PC-3 (cell line): ENCODE measurements around the gene PACRG. TPM values are rescaled to one million over a fixed set of nuclear protein-coding genes. Genes with fewer than 3 reads are reported as not detected.

Experiments
- ATAC-seq: fragments of 200-7000 bp; cut with Tn5 transposase; 2 replicates; pipeline ENCODE4 v1.9.1; 2020; ENCODE audit warnings: mild to moderate bottlenecking, moderate library complexity
- BruUV-seq: library from RNA; stranded (reverse); fragments of 400-500 nt; replicated peaks from 2 replicates; lab custom pipeline; 2021; lab: Mats Ljungman, UMichigan
- CTCF ChIA-PET: fragments of 300-600 bp; sonication (Branson Sonifier 250); formaldehyde crosslinking; loops from one replicate; lab custom pipeline; 2022; ENCODE audit warnings: antibody characterized with exemption; lab: Charles Lee
- POLR2A ChIA-PET: fragments of 300-600 bp; sonication (Branson Sonifier 250); formaldehyde crosslinking; loops from one replicate; lab custom pipeline; 2022; ENCODE audit warnings: antibody characterized with exemption; ENCODE audit not compliant: unreplicated experiment; lab: Charles Lee
- DNase-seq: peaks from one replicate; pipeline ENCODE4 v3.0.0-alpha.2; 2015
- H2AFZ ChIP-seq: fragments of 300-600 bp; sonication (generic); 2 replicates; pipeline ENCODE4 v1.6.0; 2016; ENCODE audit warnings: antibody characterized with exemption, low read length
- H3F3A ChIP-seq: fragments of 300-600 bp; sonication (generic); one replicate; pipeline ENCODE4 v1.6.0; 2017; ENCODE audit warnings: antibody characterized with exemption, low read length, control low read depth, mild to moderate bottlenecking; ENCODE audit not compliant: unreplicated experiment
- H3K27ac ChIP-seq: fragments of 300-600 bp; sonication (generic); 2 replicates; pipeline ENCODE4 v1.5.1; 2016; ENCODE audit warnings: mild to moderate bottlenecking, low read length
- H3K27me3 ChIP-seq: fragments of 300-600 bp; sonication (generic); 2 replicates; pipeline ENCODE4 v1.6.1; 2016; ENCODE audit warnings: low read length, mixed read lengths
- H3K36me3 ChIP-seq: fragments of 300-600 bp; sonication (generic); 2 replicates; pipeline ENCODE4 v1.6.1; 2016; ENCODE audit warnings: low read depth, mixed run types, low read length, mixed read lengths
- H3K4me1 ChIP-seq: fragments of 300-600 bp; sonication (generic); 2 replicates; pipeline ENCODE4 v1.5.1; 2016; ENCODE audit warnings: low read length; ENCODE audit not compliant: insufficient read depth
- H3K4me2 ChIP-seq: fragments of 300-600 bp; sonication (generic); 2 replicates; pipeline ENCODE4 v1.6.0; 2016; ENCODE audit warnings: low read length
- H3K4me3 ChIP-seq: fragments of 300-600 bp; sonication (generic); 2 replicates; pipeline ENCODE4 v1.5.1; 2016; ENCODE audit warnings: mild to moderate bottlenecking, low read length, mixed read lengths
- H3K79me2 ChIP-seq: fragments of 300-600 bp; sonication (generic); 2 replicates; pipeline ENCODE4 v1.6.1; 2017; ENCODE audit warnings: low read length, mixed read lengths
- H3K9ac ChIP-seq: fragments of 300-600 bp; sonication (generic); 2 replicates; pipeline ENCODE4 v1.6.0; 2016; ENCODE audit warnings: mild to moderate bottlenecking, low read length
- H3K9me2 ChIP-seq: fragments of 300-600 bp; sonication (generic); replicated peaks from 2 replicates; pipeline ENCODE4 v1.6.1; 2016; ENCODE audit warnings: mixed run types, low read length, mixed read lengths
- H3K9me3 ChIP-seq: fragments of 300-600 bp; sonication (generic); 2 replicates; pipeline ENCODE4 v1.6.1; 2016; ENCODE audit warnings: low read length, mixed read lengths
- H4K20me1 ChIP-seq: fragments of 300-600 bp; sonication (generic); 2 replicates; pipeline ENCODE4 v1.6.1; 2016; ENCODE audit warnings: low read length, mixed read lengths
- CTCF ChIP-seq: fragments of 300-600 bp; sonication (generic); conservative IDR thresholded peaks from 2 replicates; pipeline ENCODE4 v1.5.1; 2017; ENCODE audit warnings: antibody characterized with exemption, low read depth, mild to moderate bottlenecking, low read length
- EZH2 ChIP-seq: fragments of 300-600 bp; sonication (generic); IDR thresholded peaks from one replicate; pipeline ENCODE4 v1.6.1; 2017; ENCODE audit warnings: antibody characterized with exemption, mild to moderate bottlenecking, low read length; ENCODE audit not compliant: unreplicated experiment
- EZH2phosphoT487 ChIP-seq: fragments of 300-600 bp; sonication (generic); IDR thresholded peaks from 2 replicates; pipeline ENCODE4 v1.6.1; 2018; ENCODE audit warnings: mild to moderate bottlenecking, antibody characterized with exemption, low read length, borderline replicate concordance
- intact Hi-C: fragments of 100-400 bp; cut with micrococcal nuclease; formaldehyde crosslinking; loops from 2 replicates; pipeline ENCODE4 v1.9.0; 2023
- total RNA-seq: library from RNA; depleted of rRNA; stranded (reverse); fragments of >200 nt; gene quantifications from 2 replicates; pipeline ENCODE4 v1.2.3, GENCODE V29; 2014

Gene PACRG
- total RNA-seq, 1 experiment from 2014 or later = not detected

DNA sequence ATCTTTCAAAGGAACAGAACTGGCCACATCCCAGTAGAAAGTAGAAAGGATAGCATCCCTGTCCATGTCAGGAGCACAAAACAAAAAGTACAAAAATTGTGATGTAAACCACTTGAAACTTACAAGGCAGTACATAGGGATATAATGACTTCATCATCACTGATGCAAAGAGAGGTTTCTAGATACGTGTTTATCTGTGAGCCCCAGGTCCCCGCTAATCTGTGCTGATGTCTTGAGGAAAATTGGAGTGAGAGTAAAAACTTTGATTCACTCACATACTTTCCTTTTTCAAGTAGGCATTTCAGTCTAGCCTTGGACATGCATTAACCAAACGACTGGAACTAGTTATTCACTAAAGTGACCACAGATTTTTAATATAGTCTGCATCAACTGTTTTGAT, 470.1 kb downstream of the PACRG start:
- H3K9me3 ChIP-seq = no peaks in the 10 kb centered on the region
- CTCF ChIA-PET = no interaction called here
- no peaks in the 10 kb centered on the region for H3F3A ChIP-seq
- H3K4me3 ChIP-seq = no peak overlapping the region
- intact Hi-C loops = no loop called here
- no peak overlapping the region for H3K9ac ChIP-seq
- H3K4me1 ChIP-seq = no peaks in the 10 kb centered on the region
- DNase-seq (no peak), ATAC-seq (no peak)
- TF ChIP-seq CTCF (no peak), EZH2 (no peak), EZH2phosphoT487 (no peak)
- no peaks in the 10 kb centered on the region for H3K9me2 ChIP-seq
- H3K27ac ChIP-seq = no peak overlapping the region
- POLR2A ChIA-PET = no interaction called here
- no peaks in the 10 kb centered on the region for H3K27me3 ChIP-seq
- H4K20me1 ChIP-seq = no peaks in the 10 kb centered on the region
- no peak overlapping the region for H2AFZ ChIP-seq
- H3K36me3 ChIP-seq = no peaks in the 10 kb centered on the region
- no peaks in the 10 kb centered on the region for H3K79me2 ChIP-seq
- no peak overlapping the region for H3K4me2 ChIP-seq
- BruUV-seq = no TSS peak

DNA sequence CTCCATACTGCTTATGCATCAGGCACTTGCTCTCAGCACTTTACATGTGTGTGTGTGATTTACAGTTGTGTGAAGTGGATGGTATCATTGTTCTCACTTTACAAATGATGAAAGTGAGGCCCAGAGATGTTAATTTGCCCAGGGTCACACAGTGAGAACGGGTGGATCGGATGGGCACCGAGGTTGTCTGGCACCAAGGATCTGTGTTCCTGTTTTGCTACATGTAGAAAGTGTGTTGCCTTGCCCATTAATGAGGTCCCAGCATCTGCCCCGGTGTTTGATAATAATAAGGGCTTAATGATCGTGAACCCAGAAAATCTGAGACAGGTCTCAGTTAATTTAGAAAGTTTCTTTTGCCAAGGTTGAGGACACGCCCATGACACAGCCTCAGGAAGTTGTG, 470.6 kb downstream of the PACRG start:
- no peaks in the 10 kb centered on the region for H3K36me3 ChIP-seq
- H3K4me2 ChIP-seq = no peak overlapping the region
- H3K27me3 ChIP-seq = no peaks in the 10 kb centered on the region
- H3K79me2 ChIP-seq = no peaks in the 10 kb centered on the region
- no peaks in the 10 kb centered on the region for H4K20me1 ChIP-seq
- no peaks in the 10 kb centered on the region for H3K4me1 ChIP-seq
- BruUV-seq = no TSS peak
- intact Hi-C loops = no loop called here
- no peak overlapping the region for H2AFZ ChIP-seq
- TF ChIP-seq EZH2phosphoT487 (no peak), EZH2 (no peak), CTCF (no peak)
- no peak overlapping the region for H3K27ac ChIP-seq
- ATAC-seq = no peak
- ChIA-PET CTCF (no interaction called here), POLR2A (no interaction called here)
- no peak for DNase-seq
- H3K9ac ChIP-seq = no peak overlapping the region
- no peaks in the 10 kb centered on the region for H3K9me3 ChIP-seq
- no peaks in the 10 kb centered on the region for H3F3A ChIP-seq
- no peak overlapping the region for H3K4me3 ChIP-seq
- H3K9me2 ChIP-seq = no peaks in the 10 kb centered on the region

DNA sequence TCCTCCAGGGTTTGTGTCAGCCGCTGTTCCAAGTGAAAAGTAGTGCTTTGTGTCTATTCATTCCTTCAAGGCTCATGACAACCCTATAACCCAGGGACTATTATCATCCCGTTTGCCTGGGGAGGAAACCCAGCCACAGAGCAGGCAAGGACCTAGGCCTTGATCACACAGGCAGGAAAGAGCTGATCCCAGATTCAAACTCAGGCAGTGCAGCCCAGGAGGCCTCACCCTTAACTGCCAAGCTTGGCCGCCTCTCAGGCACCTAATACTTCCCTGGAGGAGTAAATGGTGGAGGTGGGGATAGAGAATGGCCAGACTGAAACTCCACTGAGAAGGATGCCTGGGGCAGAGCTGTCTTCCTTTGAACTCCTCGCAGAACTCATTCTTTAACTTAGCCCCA, 471.6 kb downstream of the PACRG start:
- ChIA-PET CTCF (no interaction called here), POLR2A (no interaction called here)
- H3F3A ChIP-seq = no peaks in the 10 kb centered on the region
- H3K4me1 ChIP-seq = no peaks in the 10 kb centered on the region
- H3K9ac ChIP-seq = no peak overlapping the region
- no peak overlapping the region for H2AFZ ChIP-seq
- TF ChIP-seq EZH2 (no peak), EZH2phosphoT487 (no peak)
- no peaks in the 10 kb centered on the region for H4K20me1 ChIP-seq
- H3K36me3 ChIP-seq = no peaks in the 10 kb centered on the region
- ATAC-seq = no peak
- H3K4me3 ChIP-seq = no peak overlapping the region
- DNase-seq = no peak
- H3K79me2 ChIP-seq = no peaks in the 10 kb centered on the region
- H3K4me2 ChIP-seq = no peak overlapping the region
- no peaks in the 10 kb centered on the region for H3K9me2 ChIP-seq
- no peaks in the 10 kb centered on the region for H3K27me3 ChIP-seq
- intact Hi-C loops = no loop called here
- H3K9me3 ChIP-seq = no peaks in the 10 kb centered on the region
- no peak overlapping the region for H3K27ac ChIP-seq
- no TSS peak for BruUV-seq
